Measurements from ENCODE around the gene SIGLEC11.

- TF ChIP-seq CTCF (IDR thresholded peaks at IDR 0.05): no peak
- no peak for TF ChIP-seq POLR2A (IDR thresholded peaks at IDR 0.05)
Observed at GRCh38 chr19:49950956-49951526, 9.9 kb downstream of the SIGLEC11 start.

Measured in adrenal gland (tissue), 5 donors.